Fibroblast of skin of back (primary cell): ENCODE measurements around the gene AXIN1.
A peak's percentile ranks its signal among the peaks of the same experiment; 100 is the strongest.
"Not testable (repeated sequence)": the region's sequence is repeated elsewhere in the genome, so short reads cannot be mapped to it uniquely, and the experiment has no call there.

Experiments used
- DNase-seq: peaks from one replicate; pipeline ENCODE4 v3.0.0-alpha.2; 2013

AXIN1 gene

GRCh38 chr16:280552-280951 is 72.0 kb downstream of the AXIN1 start, which contains the start of gene ARHGDIG:
Gene ARHGDIG (plus strand): TSS chr16:280591. CDS start chr16:280681, 90 bp downstream.
- DNase-seq, result no peak

DNA sequence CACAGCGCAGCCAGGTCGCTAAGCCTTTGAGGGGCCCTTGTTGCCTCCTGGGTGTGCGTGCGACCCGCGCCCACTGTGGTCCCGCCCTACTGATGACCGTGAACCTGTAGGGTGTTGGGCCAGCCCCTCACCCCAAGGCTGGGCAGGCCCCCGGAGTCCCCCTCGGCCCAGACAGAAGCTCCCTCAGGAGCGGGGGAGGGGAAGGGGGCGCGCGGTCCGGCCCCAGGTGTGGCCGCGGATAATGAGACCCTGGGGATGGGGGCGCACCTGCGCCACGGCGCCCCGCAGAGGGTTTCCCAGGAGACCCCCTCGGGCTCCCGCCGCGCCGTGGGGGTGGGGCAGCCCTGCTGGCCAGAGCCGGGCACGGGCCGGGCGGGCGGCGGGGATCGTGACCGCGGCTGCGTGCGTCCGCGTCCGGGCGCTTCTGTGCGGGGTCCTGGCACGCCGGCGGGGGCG is 72.5 kb downstream of the AXIN1 start:
- no peak for DNase-seq

- no peak for DNase-seq
Observed at GRCh38 chr16:279531-279930, 73.0 kb downstream of the AXIN1 start.

- DNase-seq, result peak; percentile 25
Observed at GRCh38 chr16:278863-279366, 73.6 kb downstream of the AXIN1 start.

DNA sequence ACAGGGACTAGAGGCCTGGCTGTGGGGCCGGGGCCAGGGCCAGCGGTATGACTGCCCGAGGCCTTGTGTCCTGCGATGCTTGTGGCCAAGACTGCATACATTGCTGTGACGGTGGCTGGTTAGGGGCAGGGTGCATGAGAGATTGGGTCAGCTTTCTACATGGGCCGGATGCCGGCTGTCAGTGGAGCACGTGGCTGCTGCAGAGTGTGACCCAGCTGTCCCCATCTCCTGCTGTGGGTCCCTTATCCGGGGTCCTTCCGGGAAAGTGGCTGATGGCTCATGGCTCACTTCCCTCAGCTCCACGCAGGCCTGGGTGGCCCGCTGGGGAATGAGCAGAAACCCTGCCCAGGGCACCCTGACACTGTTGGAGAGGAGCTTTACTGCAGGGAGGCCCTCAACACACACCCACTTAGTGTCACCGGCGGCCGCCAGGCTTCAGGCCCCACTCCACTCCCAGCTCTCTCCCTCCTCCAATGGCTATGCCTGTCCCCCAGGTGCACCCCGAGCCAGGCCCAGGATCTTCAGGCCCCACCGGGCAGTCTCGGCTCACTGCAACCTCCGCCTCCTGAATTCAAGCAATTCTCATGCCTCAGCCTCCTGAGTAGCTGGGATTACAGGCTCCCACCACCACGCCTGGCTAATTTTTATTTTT is 76.0 kb downstream of the AXIN1 start:
- DNase-seq, result no peak

GRCh38 chr16:275786-276232 is 76.7 kb downstream of the AXIN1 start, which contains the start of gene RGS11:
Gene RGS11 (minus strand): TSS chr16:275944. CDS start chr16:275911, 33 bp downstream.
- no peak for DNase-seq

DNA sequence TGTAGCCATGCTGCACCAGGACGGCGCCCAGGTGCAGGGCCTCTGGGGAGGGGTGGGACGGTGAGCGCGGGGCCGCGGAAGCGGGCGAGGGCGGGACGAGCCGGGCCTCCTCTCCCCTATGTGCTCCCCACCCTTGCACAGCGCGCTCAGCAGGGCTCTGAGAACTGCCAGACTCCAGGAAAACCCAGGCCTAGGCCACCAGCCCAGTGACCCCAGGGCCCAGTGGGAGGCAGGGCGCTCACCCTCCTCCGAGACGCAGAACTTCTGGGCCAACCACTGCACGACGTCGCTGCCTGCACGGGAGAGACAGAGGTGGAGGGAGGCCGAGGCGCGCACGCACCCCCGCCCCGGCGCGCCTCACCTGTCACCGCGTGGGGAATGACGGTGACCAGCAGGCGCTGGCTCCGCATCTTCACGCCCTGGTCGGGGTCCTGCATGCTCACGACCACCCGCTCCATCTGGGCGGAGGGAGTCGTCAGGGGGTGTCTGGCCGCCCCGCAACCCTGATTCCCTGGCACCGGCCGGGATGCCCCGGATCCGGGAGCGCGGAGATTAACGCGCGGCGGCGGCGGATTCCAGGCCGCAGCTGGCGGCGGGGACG is 77.4 kb downstream of the AXIN1 start:
- DNase-seq, result no peak

- no peak for DNase-seq
Observed at GRCh38 chr16:273547-274421, 78.7 kb downstream of the AXIN1 start.

DNA sequence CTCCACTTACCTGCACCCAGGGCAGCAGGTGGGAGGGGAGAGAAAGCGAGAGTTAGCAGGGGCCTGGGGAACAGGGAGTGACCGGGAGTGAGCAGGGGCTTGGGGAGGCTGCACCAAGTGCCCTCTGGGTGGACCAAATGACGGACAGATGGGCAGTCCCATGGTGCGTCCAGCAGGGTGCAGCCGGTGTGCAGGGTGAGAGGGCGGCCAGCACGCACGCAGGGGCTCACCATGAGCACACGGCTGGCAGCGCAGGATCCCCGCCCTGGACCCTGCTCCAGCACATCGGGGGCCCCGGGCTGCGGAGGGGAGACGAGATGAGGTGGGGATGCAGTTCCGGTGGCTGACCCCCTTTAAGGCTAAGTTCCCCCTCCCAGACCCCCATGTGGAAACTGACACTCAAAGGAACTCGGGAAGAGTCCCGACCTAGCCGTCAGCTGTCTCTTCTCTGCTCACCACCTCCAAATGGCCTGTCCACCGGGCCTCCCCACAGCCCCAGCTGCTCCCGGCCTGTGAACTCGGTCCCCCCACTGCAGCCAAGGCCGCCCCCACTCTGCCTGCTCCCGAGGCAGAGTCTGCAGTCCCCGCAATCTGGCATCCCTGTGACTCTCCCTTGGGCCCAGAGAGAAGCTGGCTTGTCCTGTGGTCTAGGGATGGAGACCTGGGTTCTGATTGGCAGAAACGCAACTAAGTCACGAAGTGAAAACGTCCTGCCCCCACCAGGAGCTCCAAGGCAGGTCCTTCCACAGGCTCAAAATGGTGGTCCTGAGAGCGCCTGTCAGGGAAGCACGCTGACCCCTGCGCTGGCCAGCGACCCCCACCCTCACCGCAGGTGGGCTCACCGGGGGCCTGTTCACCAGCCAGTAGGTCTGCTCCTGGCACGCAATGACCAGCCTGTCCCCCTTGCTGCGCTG is 79.6 kb downstream of the AXIN1 start:
- DNase-seq, result no peak

DNA sequence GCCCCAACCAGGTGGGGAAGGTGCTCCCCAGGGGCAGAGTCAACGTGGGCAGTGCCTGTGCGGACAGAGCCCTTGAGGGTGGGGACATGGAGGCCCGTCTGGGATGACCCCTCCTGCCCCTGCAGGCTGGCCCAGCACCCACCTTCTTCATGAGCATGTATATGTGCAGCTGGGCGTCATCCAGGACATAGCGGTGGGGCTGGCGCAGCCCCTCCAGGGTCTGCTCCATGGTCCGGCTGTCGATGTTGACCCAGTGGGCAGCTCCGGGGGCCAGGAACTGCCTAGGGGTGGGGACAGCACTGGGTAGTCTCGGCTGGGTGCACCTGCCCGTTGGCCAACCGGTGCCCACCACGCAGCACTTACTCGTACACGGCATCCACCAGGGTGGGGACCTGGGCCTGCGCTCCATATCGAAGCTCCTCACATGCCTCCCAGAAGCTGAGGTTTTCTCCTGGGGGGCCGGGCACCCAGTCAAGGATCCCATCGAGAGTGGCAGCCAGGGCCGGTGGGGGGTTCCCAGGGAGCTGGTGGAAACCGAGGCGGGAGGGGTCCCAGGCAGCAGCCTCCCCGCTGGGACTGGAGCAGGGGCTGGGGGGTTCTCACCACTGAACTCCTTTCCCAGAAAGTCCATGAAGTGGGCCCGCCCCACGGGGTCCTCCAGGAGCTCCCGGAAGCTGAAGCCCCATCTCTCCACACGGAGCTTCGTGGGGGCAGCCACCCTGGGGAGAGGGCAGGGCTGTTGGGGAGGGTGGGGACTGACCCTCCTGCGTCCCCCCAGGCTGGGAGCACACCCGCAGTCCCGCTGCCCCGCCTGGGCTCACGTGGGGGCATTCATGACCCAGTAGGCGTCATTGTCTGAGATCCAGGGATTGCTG is 81.9 kb downstream of the AXIN1 start:
- DNase-seq, result no peak

GRCh38 chr16:269061-269796 is 83.3 kb downstream of the AXIN1 start:
- DNase-seq, result no peak

- DNase-seq, result no peak
Observed at GRCh38 chr16:268141-269053, 84.1 kb downstream of the AXIN1 start.

GRCh38 chr16:267562-267961 is 85.0 kb downstream of the AXIN1 start:
- DNase-seq, result not testable (repeated sequence)

DNA sequence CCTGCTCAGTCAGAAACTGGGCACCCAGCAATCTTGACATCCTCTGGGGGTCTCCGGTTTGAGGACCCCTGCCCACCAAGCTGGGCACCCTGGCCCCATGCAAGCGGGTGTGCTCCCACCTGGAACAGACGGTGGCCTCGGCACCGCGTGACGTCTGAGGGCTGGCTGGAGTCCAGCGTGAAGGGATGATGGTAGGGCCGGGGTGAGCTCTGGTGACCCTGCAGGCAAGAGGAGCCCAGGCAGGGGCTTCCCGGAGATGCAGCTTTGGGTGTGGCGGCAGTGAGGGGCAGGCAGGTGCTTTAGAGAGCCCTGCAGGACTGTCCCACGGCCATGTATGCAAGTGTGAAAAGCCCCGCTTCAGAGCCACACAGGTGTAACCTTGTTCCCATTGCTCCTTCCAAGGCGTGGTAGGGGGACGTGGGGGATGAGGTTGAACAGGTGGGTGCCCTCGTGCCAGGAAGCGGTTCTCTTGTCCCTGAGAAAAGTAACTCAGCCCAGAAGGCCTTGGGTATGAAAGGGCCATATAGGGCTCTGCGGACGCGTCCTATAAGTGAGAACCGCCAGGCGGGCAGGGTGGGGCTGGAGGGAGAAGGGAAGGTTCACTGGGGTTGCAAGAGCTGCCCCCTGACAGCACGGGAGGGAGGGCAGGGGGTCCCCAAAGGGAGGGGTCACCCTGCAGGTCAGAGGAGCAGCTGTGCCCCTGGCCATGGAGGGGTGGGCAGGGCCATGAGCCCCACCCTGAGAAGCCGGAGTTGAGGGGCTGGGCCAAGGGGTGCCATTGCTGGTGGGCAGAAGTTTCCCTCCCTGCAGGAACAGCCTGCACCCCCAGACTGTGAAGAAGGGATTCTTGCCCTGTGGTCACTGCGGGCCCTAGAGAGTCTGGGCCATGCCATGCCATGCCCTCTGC is 86.0 kb downstream of the AXIN1 start:
- no peak for DNase-seq

GRCh38 chr16:265711-266110 is 86.8 kb downstream of the AXIN1 start:
- DNase-seq, result no peak

- DNase-seq, result no peak
Observed at GRCh38 chr16:265002-265529, 87.5 kb downstream of the AXIN1 start.

DNA sequence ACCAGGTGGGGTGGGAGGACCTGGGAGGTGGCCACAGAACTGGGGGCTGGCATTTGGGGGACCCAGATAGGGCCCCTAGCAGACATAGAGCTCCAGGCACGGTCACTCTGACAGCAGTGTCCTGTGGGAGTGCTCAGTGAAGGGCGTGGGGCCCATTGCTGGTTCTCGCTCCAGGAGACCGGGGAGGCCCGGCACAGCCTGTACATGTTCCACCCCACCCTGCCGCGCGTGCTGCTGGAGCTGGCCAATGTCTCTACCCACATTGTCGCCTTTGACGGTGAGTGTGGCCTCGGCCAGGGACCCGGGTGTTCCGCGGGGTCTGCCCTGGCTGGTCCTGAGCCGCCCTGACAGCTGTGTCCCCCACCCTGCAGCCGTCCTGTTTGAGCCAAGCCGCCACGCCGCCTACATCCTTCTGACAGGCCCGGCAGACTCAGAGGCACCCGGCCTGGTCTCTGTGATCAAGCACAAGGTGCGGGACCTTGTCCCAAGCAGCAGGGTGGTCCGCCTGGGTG is 88.0 kb downstream of the AXIN1 start:
- no peak for DNase-seq
